GM23248 (cell line): Measurements from ENCODE around the gene ZKSCAN4.

Source experiments
- EZH2 ChIP-seq: fragments of 200-600 bp; sonication (generic); IDR thresholded peaks from 2 replicates; pipeline ENCODE4 v1.6.1; 2018; ENCODE audit warnings: antibody characterized with exemption, mild to moderate bottlenecking; ENCODE audit not compliant: insufficient read depth, poor library complexity, severe bottlenecking
- EZH2phosphoT487 ChIP-seq: fragments of 200-600 bp; sonication (generic); IDR thresholded peaks from 2 replicates; pipeline ENCODE4 v1.6.1; 2018; ENCODE audit warnings: antibody characterized with exemption, moderate library complexity, mild to moderate bottlenecking, low read depth; ENCODE audit not compliant: insufficient read depth

GRCh38 chr6:28218312-28219248 is 33.5 kb downstream of the ZKSCAN4 start:
- TF ChIP-seq EZH2 (no peak), EZH2phosphoT487 (no peak)
